SK-N-SH (cell line): ENCODE results near the gene RAB21. TPM values are rescaled to one million over a fixed set of nuclear protein-coding genes. Genes with fewer than 3 reads are reported as not detected.

Experiments used
- CTCF ChIA-PET: fragments of 300-600, 350-600 bp; formaldehyde crosslinking; extraction: SDS; loops from one replicate; lab custom pipeline; 2021; lab: Yijun Ruan, JAX
- POLR2A ChIA-PET: fragments of 350-600 bp; sonication (Branson Sonifier 250); formaldehyde crosslinking; extraction: SDS; loops from one replicate; lab custom pipeline; 2020; ENCODE audit warnings: antibody characterized with exemption, inconsistent platforms; lab: Yijun Ruan, JAX
- DNase-seq: peaks from one replicate; pipeline ENCODE4 v3.0.0; 2012
- H2AFZ ChIP-seq: fragments of 200-600 bp; sonication (generic); 2 replicates; pipeline ENCODE4 v1.8.1; 2016; ENCODE audit warnings: antibody characterized with exemption, mild to moderate bottlenecking, low read depth
- H3F3A ChIP-seq: fragments of 200-600 bp; sonication (generic); replicated peaks from 2 replicates; pipeline ENCODE3; 2016; ENCODE audit warnings: antibody characterized with exemption, mild to moderate bottlenecking; ENCODE audit not compliant: insufficient read depth
- H3K27ac ChIP-seq, 2 experiments: fragments of 200-500 bp in 1 of 2; fragments of 200-600 bp in 1 of 2; sonication (Bioruptor generic) in 1 of 2; sonication (generic), shearing (Covaris generic) in 1 of 2; 2 replicates each; pipeline versions ENCODE4 v1.5.1 to v1.6.1; 2014 to 2016; ENCODE audit warnings: low read depth in 2 of 2, inconsistent platforms in 1 of 2, low read length in 1 of 2, mild to moderate bottlenecking in 1 of 2, mixed read lengths in 1 of 2
- H3K27me3 ChIP-seq: fragments of 200-600 bp; sonication (generic), shearing (Covaris generic); 2 replicates; pipeline ENCODE4 v1.6.1; 2016; ENCODE audit warnings: mixed run types; ENCODE audit not compliant: insufficient read depth
- H3K36me3 ChIP-seq, 2 experiments: fragments of 200-500 bp in 1 of 2; fragments of 200-600 bp in 1 of 2; sonication (Bioruptor generic) in 1 of 2; sonication (generic) in 1 of 2; replicated peaks in 1 of 2; 2 replicates each; pipeline versions ENCODE3 to v1.5.1; 2014 to 2016; ENCODE audit warnings: low read length in 1 of 2, mild to moderate bottlenecking in 1 of 2; ENCODE audit not compliant: insufficient read depth in 2 of 2, control insufficient read depth in 1 of 2
- H3K4me1 ChIP-seq, 2 experiments: fragments of 200-500 bp in 1 of 2; fragments of 200-600 bp in 1 of 2; sonication (Bioruptor generic) in 1 of 2; sonication (generic), shearing (Covaris generic) in 1 of 2; 2 replicates each; pipeline versions ENCODE4 v1.5.1 to v1.6.1; 2014 to 2016; ENCODE audit warnings: low read depth in 1 of 2, low read length in 1 of 2, mixed run types in 1 of 2; ENCODE audit not compliant: insufficient read depth in 2 of 2, control insufficient read depth in 1 of 2
- H3K4me2 ChIP-seq: fragments of 200-600 bp; sonication (generic), shearing (Covaris generic); 2 replicates; pipeline ENCODE4 v1.6.1; 2017; ENCODE audit warnings: mixed run types
- H3K4me3 ChIP-seq, 2 experiments: fragments of 200-500 bp in 1 of 2; fragments of 200-600 bp in 1 of 2; sonication (Bioruptor generic) in 1 of 2; sonication (generic), shearing (Covaris generic) in 1 of 2; 2 replicates each; pipeline versions ENCODE4 v1.5.1 to v1.8.1; 2014 to 2016; ENCODE audit warnings: low read depth in 2 of 2, inconsistent platforms in 1 of 2, low read length in 1 of 2, mild to moderate bottlenecking in 1 of 2, mixed read lengths in 1 of 2, moderate library complexity in 1 of 2
- H3K79me2 ChIP-seq: fragments of 200-600 bp; sonication (generic); 2 replicates; pipeline ENCODE4 v1.8.1; 2017; ENCODE audit warnings: mild to moderate bottlenecking; ENCODE audit not compliant: insufficient read depth
- H3K9ac ChIP-seq: fragments of 200-600 bp; sonication (generic); 2 replicates; pipeline ENCODE4 v1.6.1; 2017; ENCODE audit warnings: mixed run types
- H3K9me2 ChIP-seq: fragments of 200-600 bp; sonication (generic); 2 replicates; pipeline ENCODE4 v1.6.1; 2017; ENCODE audit warnings: mixed run types
- H3K9me3 ChIP-seq: fragments of 200-600 bp; sonication (generic); 2 replicates; pipeline ENCODE4 v1.6.1; 2017; ENCODE audit warnings: mixed run types, mild to moderate bottlenecking, moderate library complexity
- H4K20me1 ChIP-seq: fragments of 200-600 bp; sonication (generic); 2 replicates; pipeline ENCODE4 v1.6.1; 2017; ENCODE audit warnings: mild to moderate bottlenecking, mixed run types; ENCODE audit not compliant: insufficient read depth
- ELF1 ChIP-seq: IDR thresholded peaks from 2 replicates; pipeline ENCODE4 v1.4.0; 2012
- EP300 ChIP-seq, 2 experiments: IDR thresholded peaks; 2 replicates each; pipeline versions ENCODE4 v1.4.0 to v1.6.1; 2012; ENCODE audit warnings: borderline replicate concordance in 1 of 2, low read depth in 1 of 2, low read length in 1 of 2
- EZH2phosphoT487 ChIP-seq: fragments of 200-600 bp; sonication (generic); IDR thresholded peaks from 2 replicates; pipeline ENCODE4 v1.6.1; 2017; ENCODE audit warnings: low read depth, mixed run types, mild to moderate bottlenecking, antibody characterized with exemption, moderate library complexity, borderline replicate concordance
- FOSL2 ChIP-seq: IDR thresholded peaks from 2 replicates; pipeline ENCODE4 v1.4.0; 2012; ENCODE audit warnings: low read depth, mild to moderate bottlenecking, moderate library complexity, borderline replicate concordance
- MAX ChIP-seq: IDR thresholded peaks from 2 replicates; pipeline ENCODE4 v1.4.0; 2012; ENCODE audit warnings: low read depth
- MEF2A ChIP-seq: IDR thresholded peaks from 2 replicates; pipeline ENCODE4 v1.4.0; 2012; ENCODE audit warnings: low read depth, borderline replicate concordance
- PBX3 ChIP-seq: IDR thresholded peaks from 2 replicates; pipeline ENCODE4; 2012
- RAD21 ChIP-seq: IDR thresholded peaks from 2 replicates; pipeline ENCODE4 v1.6.1; 2012; ENCODE audit warnings: mild to moderate bottlenecking, low read length
- RFX5 ChIP-seq: IDR thresholded peaks from 2 replicates; pipeline ENCODE4 v1.6.1; 2012; ENCODE audit warnings: mild to moderate bottlenecking, improper control_type of control experiment, low read length
- RXRA ChIP-seq: IDR thresholded peaks from 2 replicates; pipeline ENCODE4 v1.4.0; 2012; ENCODE audit warnings: low read depth, mild to moderate bottlenecking, borderline replicate concordance
- TAF1 ChIP-seq: IDR thresholded peaks from 2 replicates; pipeline ENCODE4 v1.6.1; 2012; ENCODE audit warnings: low read depth, mild to moderate bottlenecking, low read length, moderate library complexity, borderline replicate concordance
- TCF12 ChIP-seq: IDR thresholded peaks from 2 replicates; pipeline ENCODE4 v1.4.0; 2012
- TEAD4 ChIP-seq: IDR thresholded peaks from 2 replicates; pipeline ENCODE4 v1.4.0; 2012; ENCODE audit warnings: mild to moderate bottlenecking, borderline replicate concordance; ENCODE audit not compliant: insufficient read depth
- ZBTB33 ChIP-seq: IDR thresholded peaks from 2 replicates; pipeline ENCODE4 v1.4.0; 2012; ENCODE audit warnings: low read depth, borderline replicate concordance
- WGBS: methylation state at CpG from one replicate; pipeline ENCODE4 v1.1.6; 2017; ENCODE audit warnings: low lambda C conversion rate; 5-methylcytosine and 5-hydroxymethylcytosine counted together
- polyA plus RNA-seq, 3 experiments: library from polyadenylated mRNA; depleted of rRNA; stranded (reverse); fragments of >200 nt; gene quantifications; 2 replicates each; pipeline ENCODE4 v1.2.3, GENCODE V29; 2012
- TF ChIP-seq, protein P1 (sequence below): fragments of 200-600 bp; sonication (generic); IDR thresholded peaks from 2 replicates; pipeline ENCODE4 v1.6.1; 2017; ENCODE audit warnings: antibody characterized with exemption, mild to moderate bottlenecking, moderate library complexity
- TF ChIP-seq, protein P2 (sequence below): IDR thresholded peaks from 2 replicates; pipeline ENCODE4 v1.4.0; 2012; ENCODE audit warnings: low read depth, borderline replicate concordance

The RAB21 gene
- polyA plus RNA-seq, 1 of the 3 experiments (the other 2 are of a cell fraction), result 6.5 TPM

DNA sequence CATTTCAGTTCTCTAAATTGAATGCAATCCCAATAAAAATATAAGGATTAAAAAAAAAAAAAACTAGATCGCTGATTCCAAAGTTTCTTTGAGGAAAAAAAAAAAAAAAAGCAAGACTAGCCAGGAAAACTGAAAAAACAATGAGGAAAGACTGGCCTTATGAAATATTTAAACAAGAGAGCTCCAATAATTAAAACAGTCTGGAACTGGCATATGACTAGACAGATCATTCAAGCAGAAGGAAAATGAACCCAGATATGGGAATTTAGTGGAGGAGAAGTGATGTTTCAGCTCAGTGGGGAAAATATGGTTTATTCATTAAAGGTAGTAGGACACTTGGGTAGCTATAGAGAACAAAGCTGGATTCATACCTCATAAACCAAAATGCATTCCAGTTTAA lies 42.9 kb downstream of the RAB21 start (continued):
- TF ChIP-seq, protein P1, sequence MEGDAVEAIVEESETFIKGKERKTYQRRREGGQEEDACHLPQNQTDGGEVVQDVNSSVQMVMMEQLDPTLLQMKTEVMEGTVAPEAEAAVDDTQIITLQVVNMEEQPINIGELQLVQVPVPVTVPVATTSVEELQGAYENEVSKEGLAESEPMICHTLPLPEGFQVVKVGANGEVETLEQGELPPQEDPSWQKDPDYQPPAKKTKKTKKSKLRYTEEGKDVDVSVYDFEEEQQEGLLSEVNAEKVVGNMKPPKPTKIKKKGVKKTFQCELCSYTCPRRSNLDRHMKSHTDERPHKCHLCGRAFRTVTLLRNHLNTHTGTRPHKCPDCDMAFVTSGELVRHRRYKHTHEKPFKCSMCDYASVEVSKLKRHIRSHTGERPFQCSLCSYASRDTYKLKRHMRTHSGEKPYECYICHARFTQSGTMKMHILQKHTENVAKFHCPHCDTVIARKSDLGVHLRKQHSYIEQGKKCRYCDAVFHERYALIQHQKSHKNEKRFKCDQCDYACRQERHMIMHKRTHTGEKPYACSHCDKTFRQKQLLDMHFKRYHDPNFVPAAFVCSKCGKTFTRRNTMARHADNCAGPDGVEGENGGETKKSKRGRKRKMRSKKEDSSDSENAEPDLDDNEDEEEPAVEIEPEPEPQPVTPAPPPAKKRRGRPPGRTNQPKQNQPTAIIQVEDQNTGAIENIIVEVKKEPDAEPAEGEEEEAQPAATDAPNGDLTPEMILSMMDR, result no peak

DNA sequence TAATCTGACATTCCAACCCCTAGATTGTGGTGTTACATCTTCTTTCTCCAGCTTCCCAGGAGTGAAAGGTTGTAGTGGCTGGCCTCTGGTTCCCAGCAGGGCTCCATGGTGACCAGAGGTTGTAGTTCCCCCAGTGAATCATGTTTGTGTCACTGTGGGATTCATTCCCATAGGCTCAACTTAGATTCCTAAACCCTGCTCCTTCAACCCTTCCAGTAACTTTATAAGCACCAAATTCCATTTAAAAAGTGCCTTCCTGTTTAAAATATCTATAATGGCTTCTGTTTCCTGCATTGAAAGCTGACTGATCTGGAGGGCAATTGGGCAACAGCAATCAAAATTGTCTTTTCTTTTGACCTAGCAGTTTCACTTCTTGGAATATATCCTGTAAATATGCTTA lies 44.4 kb downstream of the RAB21 start:
- ChIA-PET CTCF (interaction anchor here (0.9 to 1.9 kb wide), 3 partner anchors 11 to 172 kb away, joined by 3 to 9 read pairs (median 4); no protein-coding TSS in a partner anchor), POLR2A (no interaction called here)
- Histone ChIP-seq H3K9me2 (no peaks in the 10 kb centered on the region), H3K4me2 (peak overlapping the region; percentile 47), H3K79me2 (no peaks in the 10 kb centered on the region), H4K20me1 (no peaks in the 10 kb centered on the region), H3K27me3 (no peaks in the 10 kb centered on the region), H3K27ac (peak overlapping the region in 1 of 2 experiments; percentile 38; a peak in 2 of 4 replicates), H3K9me3 (no peaks in the 10 kb centered on the region; the same call in 1 of the 2 replicates), H3K4me1 (peaks cover 0 to 9% of the 10 kb centered on the region in 2 experiments; a peak in 1 of 4 replicates), H3K9ac (no peak overlapping the region), H3K4me3 (no peak overlapping the region), H3K36me3 (no peaks in the 10 kb centered on the region), H2AFZ (peak overlapping the region; percentile 79), H3F3A (peaks cover 4% of the 10 kb centered on the region)
- TF ChIP-seq EZH2phosphoT487, result no peak
- TF ChIP-seq FOSL2, result no peak
- no peak for TF ChIP-seq ZBTB33
- no peak for TF ChIP-seq TCF12
- no peak for DNase-seq

DNA sequence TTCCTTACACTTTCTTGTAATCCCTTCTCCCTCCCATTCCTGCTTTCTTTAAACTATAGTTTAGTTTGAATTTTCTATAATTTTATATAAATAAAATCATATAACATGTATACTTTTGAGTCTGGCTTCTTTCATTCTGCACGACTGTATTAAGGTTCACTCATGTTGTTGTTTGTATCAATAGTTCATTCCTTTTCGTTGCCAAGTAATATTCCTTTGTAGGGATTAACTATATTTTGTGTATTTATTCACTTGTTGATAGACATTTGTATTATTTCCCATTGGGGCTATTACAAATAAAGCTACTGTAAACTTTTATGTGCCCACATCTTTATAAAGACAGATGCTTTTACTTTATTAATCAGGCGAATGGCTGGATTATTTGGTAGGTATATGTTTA lies 45.5 kb downstream of the RAB21 start:
- H3K4me1 ChIP-seq, result peaks cover 0 to 9% of the 10 kb centered on the region in 2 experiments; a peak in 2 of 4 replicates
- WGBS, result 35% methylated on average over 3 of the region's 3 CpGs
- no peaks in the 10 kb centered on the region for H3K79me2 ChIP-seq
- H4K20me1 ChIP-seq, result no peaks in the 10 kb centered on the region
- POLR2A ChIA-PET, result no interaction called here
- H3K27me3 ChIP-seq, result no peaks in the 10 kb centered on the region
- no peak overlapping the region for H3K27ac ChIP-seq
- H3K9me3 ChIP-seq, result no peaks in the 10 kb centered on the region; the same call in 1 of the 2 replicates
- no peak overlapping the region for H3K9ac ChIP-seq
- no peak overlapping the region for H3K4me3 ChIP-seq
- H3K36me3 ChIP-seq, result no peaks in the 10 kb centered on the region
- no peak overlapping the region for H2AFZ ChIP-seq
- peaks cover 4% of the 10 kb centered on the region for H3F3A ChIP-seq
- DNase-seq, result no peak
- CTCF ChIA-PET, result interaction anchor here (1.9 kb wide), 1 partner anchor 20 kb away, joined by 9 read pairs; no protein-coding TSS in a partner anchor
- no peak overlapping the region for H3K4me2 ChIP-seq
- no peaks in the 10 kb centered on the region for H3K9me2 ChIP-seq
- no peak for TF ChIP-seq EZH2phosphoT487
- TF ChIP-seq MAX, result no peak
- no peak for TF ChIP-seq ELF1
- TF ChIP-seq, protein P1, result no peak
- no peak for TF ChIP-seq PBX3
- TF ChIP-seq RFX5, result no peak
- TF ChIP-seq MEF2A, result no peak
- TF ChIP-seq, protein P2, sequence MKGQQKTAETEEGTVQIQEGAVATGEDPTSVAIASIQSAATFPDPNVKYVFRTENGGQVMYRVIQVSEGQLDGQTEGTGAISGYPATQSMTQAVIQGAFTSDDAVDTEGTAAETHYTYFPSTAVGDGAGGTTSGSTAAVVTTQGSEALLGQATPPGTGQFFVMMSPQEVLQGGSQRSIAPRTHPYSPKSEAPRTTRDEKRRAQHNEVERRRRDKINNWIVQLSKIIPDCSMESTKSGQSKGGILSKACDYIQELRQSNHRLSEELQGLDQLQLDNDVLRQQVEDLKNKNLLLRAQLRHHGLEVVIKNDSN, result no peak
- no peak for TF ChIP-seq TEAD4
- TF ChIP-seq TAF1, result no peak
- TF ChIP-seq FOSL2, result no peak
- TF ChIP-seq RXRA, result no peak
- TF ChIP-seq EP300 (IDR thresholded peaks at IDR 0.05; ENCODE audit: borderline replicate concordance in 1 of 2, low read depth in 1 of 2, low read length in 1 of 2), result no peak
- TF ChIP-seq RAD21, result no peak
